ENCODE data around the gene TOX4. TPM values are rescaled to one million over a fixed set of nuclear protein-coding genes. Genes with fewer than 3 reads are reported as not detected.

TOX4 gene
- total and polyA plus RNA-seq, 9 of the 15 experiments (the other 6 are each of a cell fraction or from before 2014, with no cell fraction given): 9.9 to 76.5 (median 41.0) TPM

- TF ChIP-seq AFF4 (CRISPR knock-in tag; IDR thresholded peaks at IDR 0.05) (no peak), ZBTB7A (IDR thresholded peaks at IDR 0.05; ENCODE audit: borderline replicate concordance, control insufficient read depth, low read depth, low read length) (0 out of 2 replicates have a peak, but pooled peaks have one; percentile 15), GTF2F1 (IDR thresholded peaks at IDR 0.05; ENCODE audit: low read depth, low read length) (no peak), CREBBP (IDR thresholded peaks at IDR 0.05; ENCODE audit: low read depth, low read length) (no peak), E2F1 (CRISPR knock-in tag; IDR thresholded peaks at IDR 0.05) (no peak), PURB (CRISPR knock-in tag; IDR thresholded peaks at IDR 0.05; ENCODE audit: low read depth) (no peak), SP2 (IDR thresholded peaks at IDR 0.05; ENCODE audit: extremely low read depth, low read depth, low read length, poor library complexity, severe bottlenecking) (peak; percentile 87), TCF7 (IDR thresholded peaks at IDR 0.05; ENCODE audit: borderline replicate concordance) (no peak), RFX7 (CRISPR knock-in tag; IDR thresholded peaks at IDR 0.05) (no peak)
These were observed 39.7 kb upstream of the TOX4 start (continued) for GRCh38 chr14:21437063-21437901.
